Astrocyte of the spinal cord (primary cell): ENCODE results near the gene KLHL26.
"Not testable (repeated sequence)": the region's sequence is repeated elsewhere in the genome, so short reads cannot be mapped to it uniquely, and the experiment has no call there.

ENCODE experiments used
- DNase-seq: peaks from one replicate; pipeline ENCODE4 v3.0.0; 2011; ENCODE audit warnings: low read depth, low spot score
- H3K4me3 ChIP-seq: 2 replicates; pipeline ENCODE4 v1.5.1; 2011; ENCODE audit warnings: low read depth, mild to moderate bottlenecking, low read length, moderate library complexity
- CTCF ChIP-seq: IDR thresholded peaks from 2 replicates; pipeline ENCODE4 v1.5.1; 2012; ENCODE audit warnings: low read depth, mild to moderate bottlenecking, low read length, inconsistent platforms
- in situ Hi-C: cut with HindIII; loops from 2 replicates; pipeline ENCODE4 v1.10.0; 2017; ENCODE audit warnings: low sequenced_read_pairs

KLHL26 gene

DNA sequence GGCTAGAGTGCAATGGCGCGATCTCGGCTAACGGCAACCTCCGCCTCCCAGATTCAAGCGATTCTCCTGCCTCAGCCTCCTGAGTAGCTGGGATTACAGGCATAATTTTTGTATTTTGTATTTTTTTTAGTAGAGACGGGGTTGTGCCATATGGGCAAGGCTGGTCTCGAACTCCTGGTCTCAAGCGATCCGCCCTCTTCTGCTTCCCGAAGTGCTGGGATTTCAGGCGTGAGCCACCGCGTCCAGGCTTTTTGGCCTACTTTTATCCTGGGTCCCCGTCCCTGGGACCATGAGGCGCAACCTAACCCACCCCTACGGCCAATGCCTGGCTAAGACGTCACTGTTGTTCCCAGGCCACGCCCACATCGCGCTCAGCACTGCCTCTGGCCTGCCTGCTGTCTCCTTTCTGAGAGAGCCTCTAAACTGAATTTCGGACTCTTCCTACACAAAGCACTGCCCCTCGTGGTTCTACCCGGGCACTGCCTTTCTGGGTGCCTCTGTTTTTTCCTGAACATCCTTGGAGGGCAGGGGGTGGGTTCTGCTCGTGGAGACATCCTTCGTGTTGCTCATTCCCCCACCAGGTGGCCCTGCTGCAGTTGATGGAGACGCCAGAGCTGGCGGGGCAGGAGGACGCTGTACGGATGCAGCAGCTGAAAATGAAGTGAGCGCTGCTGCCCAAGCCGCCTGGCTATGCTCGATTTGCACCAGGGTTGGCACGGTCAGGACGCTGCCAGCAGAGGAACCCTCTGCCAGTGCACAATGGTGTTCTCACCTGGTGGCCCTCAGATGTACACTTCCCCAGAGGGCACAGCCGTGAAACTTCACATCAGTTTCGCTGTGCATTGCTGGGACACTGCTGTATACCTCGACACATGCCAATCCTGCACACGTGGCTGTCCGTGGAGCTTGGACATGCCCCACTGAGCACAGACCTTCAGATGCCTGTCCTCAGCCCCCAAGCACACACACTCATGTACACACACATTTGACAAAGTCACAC lies 46.3 kb upstream of the KLHL26 start:
- in situ Hi-C loops = no loop called here
- TF ChIP-seq CTCF = peak; percentile 54

GRCh38 chr19:18591735-18592385 lies 45.0 kb upstream of the KLHL26 start:
- H3K4me3 ChIP-seq = no peak overlapping the region
- in situ Hi-C loops = no loop called here
- no peak for TF ChIP-seq CTCF
- DNase-seq = no peak

More for the DNA sequence above, 46.3 kb upstream of the KLHL26 start:
- H3K4me3 ChIP-seq = no peak overlapping the region
- peak; percentile 69 for DNase-seq

GRCh38 chr19:18592732-18593131 lies 44.1 kb upstream of the KLHL26 start:
- in situ Hi-C loops, H3K4me3 ChIP-seq, DNase-seq: not testable (repeated sequence)

- no peak for TF ChIP-seq CTCF
- H3K4me3 ChIP-seq = peak overlapping the region; percentile 7
- in situ Hi-C loops = no loop called here
- no peak for DNase-seq
These were observed 43.3 kb upstream of the KLHL26 start for GRCh38 chr19:18593367-18594095.

- TF ChIP-seq CTCF = peak; percentile 60
- peak overlapping the region; percentile 28 for H3K4me3 ChIP-seq
- in situ Hi-C loops = no loop called here
- peak; percentile 73 for DNase-seq
These were observed 42.6 kb upstream of the KLHL26 start for GRCh38 chr19:18594096-18594823.

DNA sequence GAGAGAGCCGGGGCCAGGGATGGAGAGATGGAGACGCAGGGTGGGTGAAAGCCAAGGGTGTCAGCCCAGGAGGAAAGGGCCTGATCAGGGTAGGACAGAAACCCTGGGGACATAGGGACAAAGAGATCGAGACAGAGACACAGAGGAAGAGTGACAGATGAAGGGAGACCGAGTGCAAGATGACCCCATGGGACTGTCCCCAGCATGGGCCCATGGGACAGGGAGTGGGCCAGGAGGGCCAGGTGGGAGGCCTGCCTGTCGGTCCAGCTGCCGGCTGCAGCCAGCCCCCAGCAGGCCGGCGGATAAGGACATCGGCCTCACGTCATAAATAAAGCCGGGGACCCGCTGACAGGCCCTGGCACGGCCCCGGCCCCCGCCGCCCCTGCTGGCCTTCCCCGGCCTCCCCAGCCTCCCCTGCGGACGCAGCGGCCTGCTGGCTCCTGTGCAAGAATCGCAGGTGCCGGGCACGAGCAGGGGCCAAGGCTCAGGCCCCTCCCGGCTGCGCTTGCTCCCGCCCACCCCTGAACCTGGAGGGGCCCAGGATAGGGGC lies 41.9 kb upstream of the KLHL26 start:
- DNase-seq = no peak
- H3K4me3 ChIP-seq = peak overlapping the region; percentile 28
- TF ChIP-seq CTCF = no peak
- in situ Hi-C loops = no loop called here
